HepG2 (cell line): ENCODE data around the gene ACP5. TPM values are rescaled to one million over a fixed set of nuclear protein-coding genes. Genes with fewer than 3 reads are reported as not detected.
A peak's percentile ranks its signal among the peaks of the same experiment; 100 is the strongest.

ENCODE experiments used
- AFF4 ChIP-seq: sonication (generic); formaldehyde crosslinking; IDR thresholded peaks from 2 replicates; pipeline ENCODE4 v1.4.0; 2020; ENCODE audit warnings: missing genetic modification reagents
- ATAD3A ChIP-seq: sonication (generic); formaldehyde crosslinking; IDR thresholded peaks from 2 replicates; pipeline ENCODE4 v1.4.0; 2020; ENCODE audit warnings: missing genetic modification reagents
- CEBPB ChIP-seq: IDR thresholded peaks from 2 replicates; pipeline ENCODE4 v1.6.1; 2011; ENCODE audit warnings: low read depth, low read length, improper control_type of control experiment, borderline replicate concordance
- KDM5A ChIP-seq: fragments of 200-600 bp; sonication (generic); IDR thresholded peaks from 2 replicates; pipeline ENCODE4 v1.7.0; 2018; ENCODE audit warnings: antibody characterized with exemption, mild to moderate bottlenecking, low read length, borderline replicate concordance
- MIER2 ChIP-seq: IDR thresholded peaks from 2 replicates; pipeline ENCODE4 v1.6.1; 2016; ENCODE audit warnings: missing biosample characterization, missing genetic modification reagents
- RELA ChIP-seq: sonication (generic); formaldehyde crosslinking; IDR thresholded peaks from 2 replicates; pipeline ENCODE4 v1.4.0; 2020; ENCODE audit warnings: missing genetic modification reagents
- RNF219 ChIP-seq: sonication (generic); formaldehyde crosslinking; IDR thresholded peaks from 2 replicates; pipeline ENCODE4 v1.5.0; 2020; ENCODE audit warnings: mild to moderate bottlenecking, missing genetic modification reagents
- ZNF18 ChIP-seq: sonication (generic); formaldehyde crosslinking; IDR thresholded peaks from 2 replicates; pipeline ENCODE4 v1.8.0; 2022; ENCODE audit warnings: mild to moderate bottlenecking, missing genetic modification reagents; ENCODE audit not compliant: insufficient replicate concordance
- ZNF224 ChIP-seq: sonication (generic); formaldehyde crosslinking; IDR thresholded peaks from 2 replicates; pipeline ENCODE4 v1.5.0; 2020; ENCODE audit warnings: mild to moderate bottlenecking, missing genetic modification reagents
- ZNF614 ChIP-seq: IDR thresholded peaks from 2 replicates; pipeline ENCODE4 v1.6.1; 2018; ENCODE audit warnings: missing biosample characterization, missing genetic modification reagents, inconsistent platforms, borderline replicate concordance
- ZNF737 ChIP-seq: sonication (generic); formaldehyde crosslinking; IDR thresholded peaks from 2 replicates; pipeline ENCODE4 v1.5.0; 2020; ENCODE audit warnings: missing genetic modification reagents, mild to moderate bottlenecking, borderline replicate concordance
- ZNF891 ChIP-seq: sonication (generic); formaldehyde crosslinking; IDR thresholded peaks from 2 replicates; pipeline ENCODE4 v1.5.0; 2020; ENCODE audit warnings: mild to moderate bottlenecking, missing genetic modification reagents
- polyA plus RNA-seq, 8 experiments: library from polyadenylated mRNA; depleted of rRNA in 3 of 8; stranded (reverse) in 7 of 8; unstranded in 1 of 8; fragments of >200 nt; fragmentation: Illumina TruSeq in 4 of 8; extraction: Trizol in 4 of 8; gene quantifications; 2 replicates each; pipeline versions ENCODE4 v1.2.1 to v1.2.3, GENCODE V29; 2011 to 2016; ENCODE audit warnings: low read depth in 4 of 8, missing spikeins in 1 of 8, mixed read lengths in 1 of 8; ENCODE audit not compliant: insufficient read depth in 1 of 8
- total RNA-seq, 5 experiments: library from RNA; depleted of rRNA; stranded (reverse); fragments of >200 nt; fragmentation: Illumina TruSeq; extraction: Trizol; gene quantifications; 2 replicates each; pipeline ENCODE4 v1.2.3, GENCODE V29; 2016; ENCODE audit warnings: low read depth in 1 of 5
- TF ChIP-seq, protein P1 (sequence below): sonication (generic); formaldehyde crosslinking; IDR thresholded peaks from 2 replicates; pipeline ENCODE4 v1.4.0; 2020; ENCODE audit warnings: mild to moderate bottlenecking, missing genetic modification reagents, borderline replicate concordance
- TF ChIP-seq, protein P2 (sequence below): sonication (generic); formaldehyde crosslinking; IDR thresholded peaks from 2 replicates; pipeline ENCODE4 v1.4.0; 2020; ENCODE audit warnings: missing genetic modification reagents, mild to moderate bottlenecking, borderline replicate concordance

ACP5 gene
- total and polyA plus RNA-seq, 2 of the 13 experiments (the other 11 are each of a cell fraction or from before 2014, with no cell fraction given): 1.3 to 6.7 TPM

DNA sequence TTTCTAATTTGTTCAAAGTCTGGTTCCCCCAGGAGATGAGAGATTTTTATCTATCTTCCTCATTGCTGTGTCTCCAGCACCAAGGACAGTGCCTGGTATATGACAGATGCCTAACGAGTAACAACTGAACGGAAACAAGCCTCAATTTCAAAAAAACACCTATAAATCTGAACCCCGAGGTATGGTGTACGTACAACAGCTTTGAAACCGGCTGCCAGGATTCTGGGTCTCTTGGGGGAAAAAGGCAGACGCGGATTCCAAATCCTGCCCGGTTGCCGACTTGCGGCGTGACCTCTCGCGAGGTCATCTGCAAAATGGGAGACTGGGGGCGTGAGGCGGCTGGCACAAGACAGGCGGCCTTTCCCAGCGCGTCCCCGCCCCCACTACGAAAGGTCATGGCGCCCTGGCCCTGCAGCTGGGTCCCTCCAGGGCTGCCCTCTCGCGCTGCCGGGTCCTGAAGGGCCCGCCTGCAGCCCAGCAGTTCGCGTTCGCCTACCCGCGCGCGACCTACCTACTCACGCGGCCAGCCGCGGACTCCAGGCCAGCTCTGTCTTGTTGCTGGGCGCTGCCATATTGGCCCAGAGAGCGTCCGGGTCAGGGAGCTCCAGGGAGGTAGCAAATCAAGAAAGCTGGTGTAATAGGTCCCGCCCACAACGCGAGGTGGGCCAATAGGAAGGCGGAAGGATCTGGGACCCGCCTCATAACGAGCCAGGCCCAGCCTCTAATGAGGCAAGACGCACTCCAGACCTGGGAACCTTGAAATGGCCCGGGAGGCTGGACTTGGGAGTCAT is 48.7 kb downstream of the ACP5 start, which contains the start of gene ECSIT (continued):
- TF ChIP-seq RNF219: no peak
- TF ChIP-seq KDM5A: peak; percentile 85
- TF ChIP-seq ZNF891 (CRISPR knock-in tag): peak; percentile 92; the same call in 1 of the 2 replicates
- peak; percentile 60 for TF ChIP-seq ZNF18 (CRISPR knock-in tag)
- TF ChIP-seq ZNF224 (CRISPR knock-in tag): peak; percentile 79
- TF ChIP-seq, protein P1, sequence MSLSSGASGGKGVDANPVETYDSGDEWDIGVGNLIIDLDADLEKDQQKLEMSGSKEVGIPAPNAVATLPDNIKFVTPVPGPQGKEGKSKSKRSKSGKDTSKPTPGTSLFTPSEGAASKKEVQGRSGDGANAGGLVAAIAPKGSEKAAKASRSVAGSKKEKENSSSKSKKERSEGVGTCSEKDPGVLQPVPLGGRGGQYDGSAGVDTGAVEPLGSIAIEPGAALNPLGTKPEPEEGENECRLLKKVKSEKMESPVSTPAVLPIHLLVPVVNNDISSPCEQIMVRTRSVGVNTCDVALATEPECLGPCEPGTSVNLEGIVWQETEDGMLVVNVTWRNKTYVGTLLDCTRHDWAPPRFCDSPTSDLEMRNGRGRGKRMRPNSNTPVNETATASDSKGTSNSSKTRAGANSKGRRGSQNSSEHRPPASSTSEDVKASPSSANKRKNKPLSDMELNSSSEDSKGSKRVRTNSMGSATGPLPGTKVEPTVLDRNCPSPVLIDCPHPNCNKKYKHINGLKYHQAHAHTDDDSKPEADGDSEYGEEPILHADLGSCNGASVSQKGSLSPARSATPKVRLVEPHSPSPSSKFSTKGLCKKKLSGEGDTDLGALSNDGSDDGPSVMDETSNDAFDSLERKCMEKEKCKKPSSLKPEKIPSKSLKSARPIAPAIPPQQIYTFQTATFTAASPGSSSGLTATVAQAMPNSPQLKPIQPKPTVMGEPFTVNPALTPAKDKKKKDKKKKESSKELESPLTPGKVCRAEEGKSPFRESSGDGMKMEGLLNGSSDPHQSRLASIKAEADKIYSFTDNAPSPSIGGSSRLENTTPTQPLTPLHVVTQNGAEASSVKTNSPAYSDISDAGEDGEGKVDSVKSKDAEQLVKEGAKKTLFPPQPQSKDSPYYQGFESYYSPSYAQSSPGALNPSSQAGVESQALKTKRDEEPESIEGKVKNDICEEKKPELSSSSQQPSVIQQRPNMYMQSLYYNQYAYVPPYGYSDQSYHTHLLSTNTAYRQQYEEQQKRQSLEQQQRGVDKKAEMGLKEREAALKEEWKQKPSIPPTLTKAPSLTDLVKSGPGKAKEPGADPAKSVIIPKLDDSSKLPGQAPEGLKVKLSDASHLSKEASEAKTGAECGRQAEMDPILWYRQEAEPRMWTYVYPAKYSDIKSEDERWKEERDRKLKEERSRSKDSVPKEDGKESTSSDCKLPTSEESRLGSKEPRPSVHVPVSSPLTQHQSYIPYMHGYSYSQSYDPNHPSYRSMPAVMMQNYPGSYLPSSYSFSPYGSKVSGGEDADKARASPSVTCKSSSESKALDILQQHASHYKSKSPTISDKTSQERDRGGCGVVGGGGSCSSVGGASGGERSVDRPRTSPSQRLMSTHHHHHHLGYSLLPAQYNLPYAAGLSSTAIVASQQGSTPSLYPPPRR: no peak; the same call in 1 of the 2 replicates
- no peak for TF ChIP-seq ZNF614 (CRISPR knock-in tag)
- no peak for TF ChIP-seq ZNF737
- TF ChIP-seq CEBPB: peak; percentile 78
- TF ChIP-seq, protein P2, sequence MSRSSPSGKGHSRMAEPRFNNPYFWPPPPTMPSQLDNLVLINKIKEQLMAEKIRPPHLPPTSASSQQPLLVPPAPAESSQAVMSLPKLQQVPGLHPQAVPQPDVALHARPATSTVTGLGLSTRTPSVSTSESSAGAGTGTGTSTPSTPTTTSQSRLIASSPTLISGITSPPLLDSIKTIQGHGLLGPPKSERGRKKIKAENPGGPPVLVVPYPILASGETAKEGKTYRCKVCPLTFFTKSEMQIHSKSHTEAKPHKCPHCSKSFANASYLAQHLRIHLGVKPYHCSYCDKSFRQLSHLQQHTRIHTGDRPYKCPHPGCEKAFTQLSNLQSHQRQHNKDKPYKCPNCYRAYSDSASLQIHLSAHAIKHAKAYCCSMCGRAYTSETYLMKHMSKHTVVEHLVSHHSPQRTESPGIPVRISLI (CRISPR knock-in tag): peak; percentile 11; the same call in 1 of the 2 replicates
- peak; percentile 93 for TF ChIP-seq MIER2 (CRISPR knock-in tag)
- TF ChIP-seq ATAD3A (CRISPR knock-in tag): no peak
- TF ChIP-seq AFF4 (CRISPR knock-in tag): no peak
- TF ChIP-seq RELA (CRISPR knock-in tag): no peak
